Measurements from ENCODE around the gene PPM1E. TPM values are rescaled to one million over a fixed set of nuclear protein-coding genes. Genes with fewer than 3 reads are reported as not detected.
"Not testable (repeated sequence)": the region's sequence is repeated elsewhere in the genome, so short reads cannot be mapped to it uniquely, and the experiment has no call there.

Gene PPM1E
- total RNA-seq, 1 donor from 2014 or later = 0.39 TPM

- DNase-seq (ENCODE audit: low spot score) = no peak
These were observed 23.8 kb downstream of the PPM1E start for GRCh38 chr17:58779446-58779845.

- no peak for DNase-seq (ENCODE audit: low spot score)
These were observed 27.7 kb downstream of the PPM1E start for GRCh38 chr17:58783380-58783779.

DNA sequence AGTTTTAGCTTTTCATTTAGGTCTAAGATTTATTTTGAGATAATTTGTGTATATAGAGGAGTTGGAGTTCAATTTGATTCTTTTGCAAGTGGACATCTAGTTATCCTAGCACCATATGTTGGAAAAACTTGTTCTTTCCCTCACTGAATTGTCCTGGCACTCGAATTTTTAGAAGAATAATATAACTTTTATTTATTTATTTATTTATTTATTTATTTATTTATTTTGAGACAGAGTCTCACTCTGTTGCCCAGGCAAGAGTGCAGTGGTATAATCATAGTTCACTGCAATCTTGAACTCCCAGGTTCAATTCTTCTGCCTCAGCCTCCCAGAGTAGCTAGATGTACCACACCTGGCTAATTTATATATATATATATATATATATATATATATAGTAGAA lies 29.4 kb downstream of the PPM1E start:
- DNase-seq (ENCODE audit: low spot score) = no peak

DNA sequence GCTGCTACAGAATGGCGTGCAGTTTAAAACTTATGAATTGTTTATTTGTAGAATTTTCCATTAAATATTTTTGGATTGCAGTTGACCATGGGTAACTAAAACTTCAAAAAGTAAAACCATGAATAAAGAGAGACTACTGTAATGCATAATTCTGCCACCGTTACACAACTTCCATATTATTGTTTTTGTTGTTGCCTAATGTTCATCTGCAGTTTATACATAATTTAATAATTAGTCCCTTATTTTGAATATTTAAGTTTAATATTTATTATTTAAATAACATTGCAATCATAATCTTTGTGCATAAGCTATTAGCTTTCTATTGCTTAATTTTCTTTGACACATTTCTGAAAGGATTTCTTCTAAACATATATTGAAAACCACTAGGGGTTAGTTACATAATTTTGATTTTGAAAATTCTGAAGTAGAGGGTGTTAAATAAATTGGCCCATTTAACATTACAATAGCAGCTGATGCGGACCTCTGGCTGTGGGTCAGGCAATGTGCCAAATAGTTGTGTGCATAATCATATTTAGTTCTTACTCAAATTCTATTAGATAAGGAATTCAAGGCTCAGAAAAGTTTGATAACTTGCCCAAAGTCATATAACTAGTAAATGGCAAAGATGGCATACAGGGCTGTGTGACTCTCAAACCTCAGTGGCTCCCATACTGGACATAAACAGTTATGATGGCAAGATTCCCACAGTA lies 31.1 kb downstream of the PPM1E start:
- no peak for DNase-seq (ENCODE audit: low spot score)

DNA sequence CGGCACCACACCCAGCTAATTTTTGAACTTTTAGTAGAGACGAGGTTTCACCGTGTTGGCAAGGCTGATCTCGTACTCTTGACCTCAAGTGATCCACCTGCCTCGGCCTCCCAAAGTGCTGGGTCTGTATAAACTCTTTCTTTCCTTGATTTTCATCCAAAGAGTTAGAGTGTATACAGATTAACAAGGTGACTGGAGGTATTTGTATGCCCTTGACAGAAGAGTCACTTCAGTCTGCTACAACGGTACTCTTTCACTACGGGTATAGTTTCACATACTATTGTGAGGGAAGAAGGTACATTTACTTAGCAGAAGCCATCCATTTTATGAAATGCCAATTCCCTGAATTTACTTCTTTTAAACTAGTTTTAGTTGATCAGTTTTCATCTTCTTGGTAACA lies 32.5 kb downstream of the PPM1E start:
- DNase-seq (ENCODE audit: low spot score) = no peak

- DNase-seq (ENCODE audit: low spot score) = no peak
These were observed 33.5 kb downstream of the PPM1E start for GRCh38 chr17:58789160-58789559.

DNA sequence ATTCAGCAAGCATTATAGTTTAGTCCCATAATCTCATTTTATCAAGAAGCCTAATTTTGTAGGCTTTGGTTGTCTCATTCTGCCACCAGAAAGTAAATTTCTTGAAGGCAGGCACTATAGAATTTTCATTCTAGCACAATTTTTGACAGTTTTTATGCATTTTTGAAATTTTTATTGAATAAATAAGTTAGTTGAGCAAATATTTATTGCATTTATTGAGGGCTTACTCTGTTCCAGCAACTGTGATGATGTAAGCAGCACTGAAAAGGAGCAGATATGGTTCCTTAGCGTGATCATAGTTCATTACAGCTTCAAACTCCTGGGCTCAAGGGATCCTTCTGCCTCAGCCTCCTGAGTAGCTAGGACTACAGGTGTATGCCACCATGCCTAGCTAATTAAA lies 34.2 kb downstream of the PPM1E start:
- DNase-seq (ENCODE audit: low spot score) = no peak

GRCh38 chr17:58794508-58794907 lies 38.9 kb downstream of the PPM1E start:
- DNase-seq (ENCODE audit: low spot score) = not testable (repeated sequence)

DNA sequence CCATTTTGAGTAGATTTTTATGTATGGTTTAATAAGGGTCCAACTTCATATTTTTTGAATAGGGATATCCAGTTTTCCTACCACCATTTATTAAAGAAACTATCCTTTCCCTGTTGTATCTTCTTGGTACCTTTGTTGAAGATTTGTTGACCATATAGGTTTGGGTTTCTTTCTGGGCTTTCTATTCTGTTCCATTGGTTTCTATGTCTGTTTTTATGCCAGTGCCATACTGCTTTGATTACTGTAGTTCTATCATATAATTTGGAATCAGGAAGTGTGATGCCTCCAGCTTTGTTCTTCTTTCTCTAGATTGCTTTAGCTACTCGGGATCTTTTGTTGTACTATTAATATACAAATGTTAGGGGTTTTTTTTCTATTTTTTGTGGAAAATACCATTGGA lies 46.5 kb downstream of the PPM1E start:
- no peak for DNase-seq (ENCODE audit: low spot score)

DNA sequence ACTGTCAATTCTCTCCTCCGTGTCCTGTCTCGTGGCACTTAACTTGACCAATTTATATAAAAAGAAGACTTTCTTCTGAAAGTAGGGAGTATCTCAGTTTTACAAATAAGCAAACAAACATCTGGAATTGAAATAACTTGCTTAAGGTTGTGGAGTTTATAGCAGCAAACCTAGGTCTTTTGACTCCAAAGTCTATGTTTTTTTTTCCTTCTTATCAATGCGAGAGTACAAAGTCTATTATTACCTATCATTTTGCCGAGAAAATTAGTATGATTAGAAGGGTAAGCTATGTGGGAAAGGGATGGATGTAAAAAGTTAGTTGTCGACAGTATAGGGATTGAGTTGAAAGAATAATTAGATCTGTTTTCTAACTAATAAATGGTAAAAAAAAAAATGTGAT lies 50.4 kb downstream of the PPM1E start:
- DNase-seq (ENCODE audit: low spot score) = no peak

- no peak for DNase-seq (ENCODE audit: low spot score)
These were observed 53.2 kb downstream of the PPM1E start for GRCh38 chr17:58808609-58809563.

DNA sequence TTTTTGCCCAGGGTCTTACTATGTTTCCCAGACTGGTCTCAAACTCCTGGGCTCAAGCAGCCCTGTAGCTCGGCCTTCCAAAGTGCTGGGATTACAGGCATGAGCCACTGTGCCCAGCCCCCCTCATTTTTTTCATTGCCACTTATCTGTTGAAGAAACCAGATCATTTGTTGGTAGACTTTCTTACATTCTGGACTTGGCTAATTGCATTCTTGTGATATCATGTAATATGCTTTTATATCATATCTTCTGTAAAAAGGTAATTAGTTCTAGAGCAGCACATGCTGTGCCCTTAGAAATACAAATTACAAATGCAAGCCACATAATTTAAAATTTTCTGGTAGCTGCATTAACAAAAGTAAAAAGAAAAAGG lies 53.9 kb downstream of the PPM1E start:
- no peak for DNase-seq (ENCODE audit: low spot score)

DNA sequence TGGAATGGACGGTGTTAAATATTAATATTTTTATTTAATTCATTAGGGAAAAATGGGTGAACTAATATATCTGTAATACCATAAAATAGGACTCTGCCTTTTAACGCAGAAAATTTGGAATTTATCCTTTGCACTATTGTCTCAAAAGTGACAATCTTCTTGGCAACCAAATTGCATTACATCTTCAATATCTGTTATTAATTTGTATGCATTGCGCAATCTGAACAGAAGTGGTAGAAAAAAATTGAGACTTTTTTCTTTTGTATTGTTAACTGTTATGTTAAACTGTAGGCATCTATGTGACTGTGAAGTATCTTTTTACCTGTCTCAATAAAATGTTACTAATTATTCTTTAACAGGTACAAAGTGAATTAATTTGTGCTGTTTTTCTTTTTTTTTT lies 55.6 kb downstream of the PPM1E start:
- DNase-seq (ENCODE audit: low spot score) = no peak

DNA sequence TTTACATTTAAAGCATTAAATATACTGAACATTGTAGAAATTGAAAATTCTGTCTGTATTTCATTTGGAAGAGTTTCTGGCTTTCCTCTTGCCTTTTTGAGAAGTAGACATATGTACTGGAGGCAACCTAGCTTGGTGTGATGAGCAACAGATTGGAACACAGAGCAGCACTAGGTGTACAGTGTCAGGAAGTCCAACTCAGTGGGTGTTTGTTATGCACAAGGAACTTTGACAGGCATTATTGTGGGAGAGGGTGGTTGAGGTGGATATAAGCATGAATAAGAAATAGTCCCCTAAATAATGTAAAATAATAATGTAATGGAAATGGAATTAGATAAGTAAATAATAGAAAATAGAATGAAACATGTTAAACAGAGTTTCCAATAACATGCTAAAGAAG lies 58.1 kb downstream of the PPM1E start:
- DNase-seq (ENCODE audit: low spot score) = no peak

DNA sequence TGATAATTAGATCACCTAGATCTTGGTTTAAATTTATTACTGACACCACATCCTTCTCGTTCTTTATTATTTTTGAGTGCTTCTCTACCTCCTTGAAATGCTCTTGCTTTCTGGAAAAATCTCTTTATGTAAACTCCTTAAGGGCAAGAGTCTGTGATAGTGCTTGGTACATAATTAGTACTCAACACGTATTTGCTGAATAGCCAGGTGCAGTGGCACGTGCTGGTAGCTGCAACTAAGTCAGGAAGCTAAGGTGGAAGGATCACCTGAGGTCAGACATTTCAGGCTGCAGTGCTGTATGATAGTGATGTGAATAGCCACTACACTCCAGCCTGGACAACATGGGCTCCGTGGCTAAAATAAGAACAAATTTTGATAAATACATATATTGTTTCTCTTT lies 63.0 kb downstream of the PPM1E start:
- no peak for DNase-seq (ENCODE audit: low spot score)

- DNase-seq (ENCODE audit: low spot score) = no peak
These were observed 66.7 kb downstream of the PPM1E start for GRCh38 chr17:58822148-58823050.

GRCh38 chr17:58823051-58823525 lies 67.4 kb downstream of the PPM1E start:
- DNase-seq (ENCODE audit: low spot score) = no peak

DNA sequence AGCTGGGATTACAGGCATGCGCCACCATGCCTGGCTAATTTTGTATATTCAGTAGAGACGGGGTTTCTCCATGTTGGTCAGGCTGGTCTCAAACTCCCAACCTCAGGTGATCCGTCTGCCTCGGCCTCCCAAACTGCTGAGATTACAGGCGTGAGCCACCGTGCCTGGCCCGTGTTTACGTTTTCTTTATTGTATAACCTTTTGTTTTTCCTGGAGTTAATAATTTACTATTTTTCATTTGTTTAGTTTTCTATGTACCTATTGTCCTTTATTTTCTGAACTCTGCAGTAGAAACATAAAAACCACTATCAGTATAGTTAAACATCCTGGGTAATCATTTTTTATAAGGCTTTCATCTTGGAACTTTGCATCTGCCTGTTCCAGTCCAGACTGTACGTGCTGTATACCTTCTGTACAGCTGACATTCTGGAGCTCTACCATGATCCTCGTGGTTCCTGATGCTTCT lies 73.6 kb downstream of the PPM1E start:
- no peak for DNase-seq (ENCODE audit: low spot score)

GRCh38 chr17:58831780-58832179 lies 76.1 kb downstream of the PPM1E start:
- DNase-seq (ENCODE audit: low spot score) = no peak

DNA sequence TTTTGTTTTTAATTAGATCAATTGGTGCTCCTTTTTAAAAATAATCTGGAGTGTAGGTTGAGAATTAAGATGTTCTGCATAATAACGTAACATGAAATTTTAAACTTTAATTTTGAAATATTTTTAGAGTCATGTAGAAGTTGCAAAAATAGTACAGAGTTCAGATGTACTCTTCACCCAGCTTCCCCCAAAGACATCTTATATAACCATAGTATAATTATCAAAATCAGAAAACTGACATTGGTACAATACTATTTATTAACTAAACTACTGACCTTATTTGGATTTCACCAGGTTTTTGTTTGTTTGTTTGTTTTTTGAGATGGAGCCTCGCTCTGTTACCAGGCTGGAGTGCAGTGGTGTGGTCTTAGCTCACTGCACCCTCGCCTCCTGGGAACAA lies 76.9 kb downstream of the PPM1E start:
- no peak for DNase-seq (ENCODE audit: low spot score)

DNA sequence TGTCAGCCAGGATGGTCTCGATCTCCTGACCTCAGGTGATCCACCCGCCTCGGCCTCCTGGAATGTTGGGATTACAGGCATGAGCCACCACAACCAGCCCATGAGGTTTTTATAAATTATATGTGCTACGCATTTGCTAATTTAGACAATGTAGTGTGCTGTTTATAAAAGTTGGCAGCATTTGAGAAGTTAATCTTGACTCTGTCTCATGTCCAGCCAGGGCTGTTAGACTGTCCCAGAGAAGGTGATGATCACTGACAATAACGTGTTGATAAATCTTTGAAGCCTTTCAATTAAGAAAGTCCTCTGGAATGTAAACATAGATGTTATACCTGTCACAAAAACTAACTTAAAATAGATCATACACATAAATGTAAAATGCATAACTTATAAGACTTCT lies 82.0 kb downstream of the PPM1E start:
- no peak for DNase-seq (ENCODE audit: low spot score)

Measured in ureter (tissue), 1 donor.